GM18520 (cell line): Measurements from ENCODE around the gene PIK3R4.
A peak's percentile ranks its signal among the peaks of the same experiment; 100 is the strongest.

Source experiments
- ATAC-seq: cut with Tn5 transposase; IDR thresholded peaks from one replicate; pipeline ENCODE4 v1.9.1; 2021; ENCODE audit not compliant: unreplicated experiment

The PIK3R4 gene

DNA sequence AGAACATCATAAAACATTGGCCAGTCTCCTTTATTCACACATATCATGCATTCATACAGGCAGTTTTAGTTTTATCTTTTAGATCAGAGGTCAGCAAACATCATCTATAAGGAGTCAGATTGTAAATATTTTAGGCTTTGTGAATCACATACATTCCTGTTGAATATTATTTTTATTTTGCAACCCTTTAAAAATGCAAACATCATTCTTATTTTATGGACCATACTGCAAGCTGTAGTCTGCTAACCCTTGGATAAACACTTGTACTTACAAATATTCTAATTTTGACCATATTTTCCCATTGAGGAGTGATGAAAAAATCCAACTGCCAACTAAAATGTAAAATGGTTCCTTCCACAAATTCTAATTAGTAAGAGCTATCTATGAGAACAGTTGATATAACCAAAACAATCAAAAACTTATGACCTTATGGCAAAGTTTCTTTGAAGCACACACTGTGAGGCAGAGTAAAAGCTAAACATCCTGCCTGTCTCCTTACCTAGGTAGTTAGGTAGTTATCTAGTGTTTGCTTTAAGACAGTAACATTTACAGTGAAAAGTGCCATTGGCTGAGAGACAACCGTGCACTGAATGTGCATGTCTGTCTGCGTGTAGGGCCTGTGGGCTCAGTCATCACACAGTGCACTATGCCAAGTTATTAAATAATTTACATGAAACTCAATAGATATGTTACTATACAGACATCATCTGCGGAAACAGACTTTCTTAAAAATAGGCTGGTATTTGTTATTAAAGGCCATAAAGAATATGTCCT is 57.7 kb downstream of the PIK3R4 start:
- no peak for ATAC-seq

DNA sequence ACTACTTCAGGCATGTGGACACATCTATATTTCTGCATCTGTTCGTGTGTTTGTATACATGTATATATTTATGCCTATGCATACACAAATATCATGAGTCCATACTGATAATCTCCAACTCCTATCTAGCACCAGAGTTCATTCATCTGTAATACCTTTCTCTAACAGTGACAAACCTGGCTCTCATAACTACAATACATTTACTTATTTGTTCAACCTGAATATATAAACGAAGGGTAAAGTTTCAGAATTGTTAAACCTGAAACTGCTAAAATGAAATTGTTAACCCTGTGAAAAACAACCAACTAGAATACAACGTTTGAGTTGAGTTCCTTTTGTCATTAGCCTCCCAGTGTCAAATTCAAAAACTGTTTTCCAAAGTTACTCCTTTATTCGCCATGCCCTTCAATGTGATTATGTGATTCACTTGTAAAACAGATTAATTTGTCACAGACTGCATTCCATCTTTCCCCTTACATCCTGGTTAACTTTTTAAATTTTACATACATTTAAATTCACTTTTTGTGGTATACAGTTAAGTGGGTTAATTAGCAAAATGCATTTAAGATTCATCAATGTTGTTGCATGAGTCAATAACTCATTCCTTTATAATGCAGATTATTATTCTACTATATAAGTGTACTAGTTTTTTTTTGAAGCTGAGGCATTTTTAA is 58.5 kb downstream of the PIK3R4 start:
- peak; percentile 39 for ATAC-seq

DNA sequence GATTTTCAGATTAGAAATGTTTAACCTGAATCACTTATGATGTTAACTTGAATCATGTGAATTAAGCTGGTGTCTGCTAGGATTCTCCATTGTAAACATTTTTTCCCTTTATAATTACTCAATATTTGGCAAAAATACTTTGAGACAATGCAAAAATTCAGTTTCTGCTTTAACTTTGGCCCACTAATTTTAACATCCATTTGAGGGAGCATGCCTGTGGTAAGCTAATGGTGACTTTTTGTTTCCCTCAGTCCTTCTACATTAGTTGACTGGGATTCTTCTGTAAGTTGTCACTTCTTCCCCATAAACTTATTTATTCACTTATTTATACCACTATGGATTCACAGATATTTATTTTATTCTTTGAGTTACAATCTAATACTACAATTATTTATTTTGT is 59.3 kb downstream of the PIK3R4 start:
- ATAC-seq: no peak

DNA sequence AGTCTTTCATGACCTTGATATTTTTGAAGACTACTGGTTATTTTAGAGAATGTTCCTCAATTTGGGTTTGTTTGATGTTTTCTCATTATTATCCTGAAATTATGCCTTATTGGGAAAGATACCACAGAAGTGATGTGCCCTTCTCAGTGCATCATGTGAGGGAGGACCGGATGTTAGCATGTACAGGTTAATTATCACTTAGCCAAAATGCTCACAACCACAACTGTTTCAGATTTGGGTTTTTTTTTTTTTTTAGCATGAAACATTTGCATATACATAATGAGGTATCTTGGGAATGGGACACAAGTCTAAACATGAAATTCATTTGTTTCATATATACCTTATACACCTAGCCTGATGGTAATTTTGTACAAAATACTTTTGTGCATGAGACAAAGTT is 59.8 kb downstream of the PIK3R4 start:
- ATAC-seq: peak; percentile 33

DNA sequence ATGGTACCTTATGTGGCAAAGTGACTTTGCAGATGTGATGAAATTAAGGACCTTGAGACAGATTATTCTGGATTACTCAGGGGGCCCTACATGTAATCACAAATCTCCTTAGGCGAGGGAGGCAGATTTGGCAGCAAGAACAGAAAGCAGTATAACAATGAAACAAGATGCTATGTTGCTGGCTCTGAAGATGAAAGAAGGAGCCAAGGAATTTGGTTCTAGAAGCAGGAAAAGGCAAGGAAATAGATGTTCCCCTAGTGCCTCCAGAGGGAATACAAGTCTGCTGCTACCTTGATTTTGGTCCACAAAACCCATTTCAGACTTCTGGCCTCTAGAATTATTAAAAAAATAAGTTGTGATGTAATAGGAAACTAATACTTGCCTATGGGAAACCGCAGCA is 64.5 kb downstream of the PIK3R4 start:
- no peak for ATAC-seq

DNA sequence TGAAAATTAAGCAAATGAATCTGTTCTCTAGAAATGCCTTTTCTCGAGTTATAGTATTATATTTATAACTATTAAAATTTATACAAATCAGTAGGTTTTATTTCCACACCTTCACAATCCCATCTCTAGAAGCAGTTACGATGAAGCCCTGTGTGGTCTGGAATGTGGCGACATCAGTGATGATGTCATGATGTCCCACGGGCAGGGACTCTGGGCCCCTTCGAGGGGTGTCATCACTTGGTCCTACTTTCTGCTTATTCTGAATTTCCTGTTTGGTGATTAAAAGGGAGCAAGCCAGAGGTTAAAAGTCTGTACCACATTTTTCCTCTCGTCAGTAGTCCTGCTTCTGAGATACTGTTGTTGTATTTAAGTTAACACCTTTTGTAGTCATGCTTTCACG is 67.4 kb downstream of the PIK3R4 start:
- ATAC-seq: no peak

DNA sequence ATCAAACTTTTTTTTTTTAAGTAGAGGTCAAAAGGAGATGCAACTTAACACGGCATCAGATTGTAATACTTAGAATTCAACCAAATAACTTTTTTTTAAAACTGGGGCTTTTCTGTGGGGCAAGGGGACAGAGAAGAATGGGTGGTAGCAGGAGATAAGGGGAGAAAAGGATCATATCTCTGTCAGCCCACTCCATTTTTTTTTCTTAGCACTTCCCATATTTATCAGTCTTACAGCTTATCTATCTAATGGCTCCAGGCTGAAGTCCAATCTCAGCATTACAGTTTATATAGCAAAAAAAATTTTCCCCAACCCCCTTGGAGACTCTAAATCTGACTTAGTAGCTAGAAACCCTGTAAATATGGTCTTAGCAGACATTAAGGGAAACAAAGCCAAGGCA is 69.3 kb downstream of the PIK3R4 start:
- no peak for ATAC-seq

DNA sequence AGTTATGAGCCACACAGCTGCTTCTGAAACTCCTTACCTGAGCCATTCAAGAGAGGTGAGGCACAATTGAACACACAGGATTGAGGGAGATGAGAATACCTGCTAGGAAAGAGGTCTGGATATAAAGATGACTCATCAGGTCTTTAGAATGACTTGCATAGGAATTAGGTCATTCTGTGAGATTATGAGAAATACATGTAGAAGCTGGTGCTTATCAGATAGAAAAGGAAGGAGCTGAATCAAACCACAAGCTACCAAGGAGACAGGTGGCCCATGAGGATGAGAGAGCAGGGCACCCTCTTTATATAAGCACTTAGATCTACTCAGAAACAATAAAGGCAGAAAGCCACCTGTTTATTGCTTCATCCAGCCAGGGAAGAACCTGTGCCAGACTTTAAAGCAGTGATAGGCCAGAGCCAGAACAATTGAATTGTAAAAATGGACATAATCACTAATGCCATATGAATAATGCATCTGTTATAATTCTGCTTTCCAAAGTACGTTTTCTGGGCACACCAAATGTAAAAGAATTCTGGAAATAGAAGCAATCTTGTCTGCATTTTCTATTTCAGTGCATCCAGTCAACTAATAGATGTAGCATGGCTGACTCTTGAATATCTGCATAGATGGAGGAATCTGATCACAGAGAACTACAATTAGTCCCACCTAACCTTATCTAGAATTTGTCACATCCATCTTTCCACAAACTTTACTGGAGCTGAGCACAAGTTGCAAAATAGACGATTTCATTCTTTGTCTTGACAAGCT is 74.9 kb downstream of the PIK3R4 start:
- ATAC-seq: no peak

DNA sequence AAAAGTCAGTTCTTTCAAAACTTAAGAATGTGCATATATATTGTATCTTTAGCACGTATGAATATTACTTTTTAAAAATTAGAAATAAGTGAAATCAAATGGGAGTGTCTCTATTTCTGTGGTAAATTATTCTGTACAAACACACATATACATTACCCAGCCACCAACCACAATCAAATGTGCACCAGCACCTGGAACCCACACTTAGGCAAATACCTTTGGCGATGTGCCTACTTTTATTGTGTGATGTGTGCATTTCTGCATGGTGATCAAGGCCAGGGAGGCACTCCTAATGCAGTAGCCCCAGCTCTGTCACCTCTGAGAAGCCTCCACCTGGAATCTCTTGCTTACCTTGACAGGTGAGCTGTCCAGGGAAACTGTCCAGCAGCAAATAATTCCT is 76.9 kb downstream of the PIK3R4 start:
- ATAC-seq: no peak

DNA sequence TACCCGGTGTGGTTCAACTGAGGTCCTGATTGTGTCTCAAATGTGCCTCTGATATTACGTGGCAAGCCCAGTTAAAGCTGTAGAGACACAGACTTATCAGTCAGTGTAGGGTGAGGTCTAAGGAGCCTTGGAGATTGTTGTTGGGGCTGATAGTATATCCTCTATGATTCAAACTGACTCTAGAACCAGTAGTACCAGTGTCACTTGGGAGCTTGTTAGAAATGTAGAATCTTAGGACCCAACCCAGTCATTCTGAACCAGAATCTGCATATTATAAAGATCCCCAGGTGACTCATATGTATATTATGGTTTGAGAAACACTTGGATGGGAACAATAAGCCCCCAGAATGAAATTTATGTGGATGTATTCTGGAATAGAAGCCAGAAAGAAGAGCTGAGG is 83.5 kb downstream of the PIK3R4 start:
- ATAC-seq: no peak

DNA sequence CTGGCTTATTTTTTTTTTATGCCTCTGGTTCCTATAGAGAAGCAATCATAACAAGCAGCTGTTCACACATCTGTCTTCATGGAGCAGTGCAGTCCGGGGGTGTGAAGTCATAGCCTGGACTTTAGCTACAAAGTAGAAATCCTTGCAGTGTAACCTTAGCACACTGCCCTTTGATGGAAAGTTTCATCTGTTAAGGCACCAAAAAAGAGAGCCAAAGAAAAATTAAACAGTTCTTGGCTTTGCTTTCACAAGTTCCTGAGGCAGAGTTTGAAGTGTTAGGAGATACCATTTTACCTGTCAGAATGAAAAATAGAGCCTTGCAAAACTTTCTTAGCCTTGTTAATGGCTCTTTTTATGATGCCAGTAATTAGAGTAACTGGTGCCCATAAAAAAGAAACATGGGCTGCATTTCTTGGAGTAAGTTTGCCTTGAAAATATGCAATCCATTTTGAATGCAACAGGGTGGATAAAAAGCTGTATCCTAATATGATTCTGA is 84.1 kb downstream of the PIK3R4 start:
- no peak for ATAC-seq

DNA sequence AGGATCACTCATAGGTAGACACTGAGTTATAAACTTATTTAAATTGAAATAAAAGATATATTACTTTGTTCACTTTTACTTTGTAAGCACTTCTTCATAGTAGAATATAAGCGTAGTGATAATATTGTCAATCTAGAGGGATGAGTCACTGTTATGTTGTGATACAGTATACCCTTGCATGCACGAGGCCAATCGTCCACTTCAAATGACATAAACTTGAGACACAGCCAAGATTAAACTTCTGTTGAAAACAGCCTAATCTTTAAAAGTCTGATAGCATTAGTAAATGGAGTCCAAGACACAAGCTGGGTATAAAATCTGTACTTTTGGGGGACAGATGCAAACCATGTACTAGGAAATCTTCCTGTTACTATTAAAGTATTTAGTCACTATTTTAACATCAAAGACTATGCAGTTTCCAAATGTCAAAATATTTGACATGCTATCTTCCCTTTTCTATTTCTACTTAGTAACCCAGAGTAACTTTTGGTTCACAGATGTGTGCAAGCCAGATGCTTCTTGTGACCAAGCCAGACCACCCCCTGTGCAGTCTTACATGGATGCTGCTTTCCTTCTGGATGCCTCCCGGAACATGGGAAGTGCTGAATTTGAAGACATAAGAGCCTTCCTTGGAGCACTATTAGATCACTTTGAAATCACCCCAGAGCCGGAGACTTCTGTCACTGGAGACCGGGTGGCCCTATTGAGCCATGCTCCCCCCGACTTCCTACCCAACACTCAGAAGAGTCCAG is 85.3 kb downstream of the PIK3R4 start:
- no peak for ATAC-seq

DNA sequence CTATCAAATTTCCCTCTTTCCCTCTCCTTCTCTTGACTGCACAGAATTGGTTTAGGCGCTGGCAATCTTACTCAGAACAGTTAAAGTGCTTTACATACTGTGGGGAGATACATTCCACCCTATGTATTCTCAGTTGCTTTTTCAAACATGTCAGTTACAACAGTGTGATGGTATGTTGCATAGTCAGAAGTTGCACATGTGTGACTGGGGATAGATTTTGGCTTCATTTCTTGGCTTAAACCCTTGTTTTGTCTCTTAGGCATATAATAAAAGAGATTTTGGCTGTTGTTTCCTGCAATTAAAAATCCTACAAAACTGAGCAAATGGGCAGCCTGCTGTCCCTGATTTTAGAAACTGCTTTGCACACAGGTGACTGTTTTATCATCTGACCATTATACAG is 86.7 kb downstream of the PIK3R4 start:
- no peak for ATAC-seq

DNA sequence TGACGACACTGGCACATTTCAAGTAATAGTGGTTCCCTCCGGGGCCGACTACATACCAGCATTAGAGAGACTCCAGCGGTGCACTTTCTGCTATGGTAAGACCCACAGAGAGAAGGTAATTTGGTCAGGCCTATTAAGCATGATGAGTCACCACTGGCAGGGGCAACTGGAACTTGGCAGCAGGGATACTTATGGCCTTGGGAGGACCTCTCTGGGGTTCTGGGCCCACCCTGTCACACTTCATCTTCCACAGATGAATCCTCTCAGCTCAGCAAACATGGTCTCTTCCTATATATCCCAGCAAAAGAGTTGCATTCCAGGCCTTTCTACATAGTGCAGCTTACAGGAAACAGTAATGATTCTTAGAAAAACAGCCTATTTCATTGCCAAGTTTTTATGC is 88.0 kb downstream of the PIK3R4 start:
- ATAC-seq: no peak

DNA sequence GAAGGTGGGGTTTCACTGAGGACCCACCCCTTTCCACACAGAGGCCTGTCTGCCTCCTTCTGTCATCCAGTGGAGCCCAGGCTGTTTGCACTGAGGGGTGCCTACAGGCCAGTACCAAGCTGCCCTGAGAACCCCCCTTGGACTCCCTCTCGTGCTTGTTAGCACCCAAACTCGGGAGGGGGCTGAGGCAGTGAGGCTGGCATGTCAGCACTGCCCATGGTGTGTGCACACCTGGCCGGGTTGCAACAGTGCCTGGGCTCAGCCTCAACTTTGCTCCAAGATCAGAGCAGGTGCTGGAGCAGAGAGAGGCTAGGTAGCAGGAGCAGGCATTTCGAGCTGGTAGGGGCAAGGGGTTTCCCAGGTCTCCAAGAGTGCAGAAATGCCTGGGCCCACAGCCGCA is 90.0 kb downstream of the PIK3R4 start:
- ATAC-seq: no peak

DNA sequence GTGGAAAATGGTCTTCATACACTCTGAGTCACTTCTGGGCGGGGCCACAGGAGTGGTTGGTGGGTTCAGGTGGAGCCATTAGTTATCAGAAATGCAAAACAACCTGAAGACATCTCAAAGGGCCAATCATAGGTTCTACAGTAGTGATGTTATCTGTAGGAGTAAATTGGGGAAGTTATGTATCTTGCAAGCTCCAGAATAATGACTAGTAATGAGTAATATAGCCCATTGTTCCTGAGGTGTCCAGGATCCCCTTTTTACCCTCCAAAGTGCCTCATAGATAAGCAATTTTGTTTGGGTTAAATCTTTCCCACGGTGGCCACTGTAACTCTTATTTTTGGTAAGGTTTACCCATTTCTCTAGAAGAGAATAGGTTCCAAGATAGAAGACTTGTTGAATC is 91.7 kb downstream of the PIK3R4 start:
- no peak for ATAC-seq

DNA sequence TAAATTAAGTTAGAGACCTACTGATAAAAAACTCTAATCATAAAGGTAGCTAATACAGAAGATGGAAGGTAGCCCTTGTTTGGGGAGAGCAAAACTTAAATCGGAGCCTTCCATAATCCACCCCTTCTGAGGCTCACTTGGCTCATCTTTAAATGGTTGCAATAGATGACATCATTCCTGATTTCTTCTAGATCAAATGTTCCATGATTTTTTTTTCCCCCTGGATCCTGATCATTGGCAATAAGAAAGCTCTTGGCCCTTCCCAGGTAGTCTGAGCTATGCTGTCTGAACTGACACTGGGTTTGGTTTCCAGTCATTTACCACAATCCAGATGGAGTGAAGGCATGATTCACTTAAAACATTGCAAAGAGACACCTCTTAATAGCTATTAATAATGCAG is 92.5 kb downstream of the PIK3R4 start:
- ATAC-seq: no peak

DNA sequence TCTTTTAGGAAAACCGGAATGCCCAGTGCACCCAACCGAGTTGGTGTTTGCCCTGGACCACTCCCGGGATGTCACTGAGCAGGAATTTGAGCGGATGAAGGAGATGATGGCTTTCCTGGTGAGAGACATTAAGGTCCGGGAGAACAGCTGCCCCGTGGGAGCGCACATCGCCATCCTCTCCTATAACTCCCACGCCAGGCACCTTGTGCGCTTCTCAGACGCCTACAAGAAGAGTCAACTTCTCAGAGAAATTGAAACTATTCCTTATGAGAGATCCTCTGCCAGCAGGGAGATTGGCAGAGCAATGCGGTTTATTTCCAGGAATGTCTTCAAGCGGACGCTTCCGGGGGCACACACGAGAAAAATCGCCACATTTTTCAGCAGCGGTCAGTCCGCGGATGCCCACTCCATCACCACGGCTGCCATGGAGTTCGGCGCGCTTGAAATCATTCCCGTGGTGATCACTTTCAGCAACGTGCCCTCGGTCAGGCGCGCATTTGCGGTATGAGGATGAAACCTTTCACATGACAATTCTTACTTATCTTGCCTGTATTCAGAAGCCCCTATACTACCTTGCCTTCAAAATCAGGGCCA is 97.5 kb downstream of the PIK3R4 start:
- no peak for ATAC-seq

DNA sequence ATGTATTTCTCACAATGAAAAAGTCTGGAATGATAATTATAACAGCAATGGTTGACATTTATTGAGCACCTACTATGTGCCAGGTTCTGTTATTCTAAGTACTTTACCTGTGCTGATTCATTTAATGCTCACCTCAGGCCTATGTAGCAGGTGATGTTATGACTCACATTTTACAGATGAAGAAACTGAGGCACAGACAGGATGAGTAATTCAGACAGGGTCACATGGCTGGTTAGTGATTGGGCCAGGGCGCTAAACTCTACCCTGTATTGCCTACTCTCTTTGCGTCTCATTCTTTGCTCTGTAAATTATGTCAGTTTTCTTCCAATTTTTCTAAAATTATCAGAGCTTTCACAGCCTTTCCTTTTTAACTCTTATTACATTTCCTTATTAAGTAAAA is 98.3 kb downstream of the PIK3R4 start:
- ATAC-seq: no peak

DNA sequence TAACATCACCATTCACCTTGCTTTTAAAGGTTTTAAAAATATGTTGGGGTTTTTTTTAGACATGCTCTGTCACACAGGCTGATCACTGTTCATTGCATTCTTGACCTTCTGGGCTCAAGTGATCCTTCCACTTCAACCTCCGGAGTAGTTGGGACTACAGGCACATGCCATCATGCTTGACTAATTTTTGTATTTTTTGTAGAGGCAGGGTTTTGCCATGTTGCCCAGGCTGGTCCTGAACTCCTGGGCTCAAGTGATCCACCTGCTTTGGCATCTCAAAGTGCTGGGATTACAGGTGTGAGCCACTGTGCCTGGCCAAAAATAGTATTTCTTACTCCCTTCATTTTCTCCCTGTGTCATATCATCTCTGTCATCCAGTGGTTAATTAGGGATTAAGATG is 101.4 kb downstream of the PIK3R4 start:
- no peak for ATAC-seq
